OCI-LY3 (cell line): ENCODE measurements around the gene SHC2.

Experiments
- H2AFZ ChIP-seq: fragments of 200-600, 300-600 bp; shearing (Covaris generic); 2 replicates; pipeline ENCODE4 v1.6.0; 2014; ENCODE audit warnings: antibody characterized with exemption, low read depth, low read length
- H3K27ac ChIP-seq: fragments of 200-600, 300-600 bp; sonication (generic); 2 replicates; pipeline ENCODE4 v1.5.1; 2014; ENCODE audit warnings: mild to moderate bottlenecking, low read length, moderate library complexity, mixed read lengths
- H3K27me3 ChIP-seq: fragments of 200-600, 300-600 bp; sonication (generic); 2 replicates; pipeline ENCODE4 v1.6.1; 2014; ENCODE audit warnings: low read depth, low read length, mixed read lengths
- H3K36me3 ChIP-seq: fragments of 200-600, 300-600 bp; sonication (generic); replicated peaks from 2 replicates; pipeline ENCODE3; 2014; ENCODE audit warnings: low read depth, low read length, mixed read lengths
- H3K4me1 ChIP-seq: fragments of 300-600, 200-600 bp; sonication (generic); 2 replicates; pipeline ENCODE4 v1.6.1; 2014; ENCODE audit warnings: low read length, mixed read lengths
- H3K4me2 ChIP-seq: fragments of 200-600, 300-600 bp; sonication (generic); 2 replicates; pipeline ENCODE4 v1.6.1; 2014; ENCODE audit warnings: low read length, mixed read lengths
- H3K4me3 ChIP-seq: fragments of 300-600, 200-600 bp; sonication (generic); 2 replicates; pipeline ENCODE4 v1.5.1; 2014; ENCODE audit warnings: antibody characterized with exemption, mild to moderate bottlenecking, low read length, moderate library complexity
- H3K79me2 ChIP-seq: fragments of 300-600, 200-600 bp; shearing (Covaris generic); 2 replicates; pipeline ENCODE4 v1.6.1; 2014; ENCODE audit warnings: mild to moderate bottlenecking, low read length, mixed read lengths
- H3K9ac ChIP-seq: fragments of 300-600, 200-600 bp; shearing (Covaris generic); 2 replicates; pipeline ENCODE4 v1.6.0; 2014; ENCODE audit warnings: mild to moderate bottlenecking, low read length, moderate library complexity
- H3K9me3 ChIP-seq: fragments of 200-600, 300-600 bp; shearing (Covaris generic); 2 replicates; pipeline ENCODE4 v1.6.1; 2014; ENCODE audit warnings: low read length, mixed read lengths; ENCODE audit not compliant: insufficient read depth
- H4K20me1 ChIP-seq: fragments of 200-600, 300-600 bp; sonication (generic); 2 replicates; pipeline ENCODE4 v1.6.1; 2016; ENCODE audit warnings: low read length, mixed read lengths; ENCODE audit not compliant: insufficient read depth
- CTCF ChIP-seq: fragments of 200-600, 300-600 bp; sonication (generic); IDR thresholded peaks from 2 replicates; pipeline ENCODE4 v1.5.1; 2014; ENCODE audit warnings: antibody characterized with exemption, low read length, low read depth
- EZH2phosphoT487 ChIP-seq: fragments of 200-600 bp; shearing (Covaris generic); IDR thresholded peaks from 2 replicates; pipeline ENCODE4 v1.6.1; 2018; ENCODE audit warnings: antibody characterized with exemption, mixed run types, low read depth

The SHC2 gene

GRCh38 chr19:472005-472858, 11.4 kb upstream of the SHC2 start:
- Histone ChIP-seq H4K20me1 (no peaks in the 10 kb centered on the region), H3K27me3 (no peaks in the 10 kb centered on the region), H3K79me2 (no peaks in the 10 kb centered on the region), H3K4me3 (no peak overlapping the region), H3K4me1 (no peaks in the 10 kb centered on the region), H2AFZ (no peak overlapping the region), H3K9ac (no peak overlapping the region), H3K36me3 (no peaks in the 10 kb centered on the region), H3K4me2 (no peak overlapping the region), H3K9me3 (no peaks in the 10 kb centered on the region), H3K27ac (no peak overlapping the region)
- TF ChIP-seq CTCF (no peak), EZH2phosphoT487 (no peak)

GRCh38 chr19:470701-471100, 9.9 kb upstream of the SHC2 start:
- H3K4me1 ChIP-seq, result no peaks in the 10 kb centered on the region
- H3K9me3 ChIP-seq, result no peaks in the 10 kb centered on the region
- no peak for TF ChIP-seq EZH2phosphoT487
- TF ChIP-seq CTCF, result no peak
- H3K36me3 ChIP-seq, result no peaks in the 10 kb centered on the region
- no peak overlapping the region for H3K27ac ChIP-seq
- H3K4me2 ChIP-seq, result no peak overlapping the region
- no peaks in the 10 kb centered on the region for H3K79me2 ChIP-seq
- H3K4me3 ChIP-seq, result no peak overlapping the region
- no peaks in the 10 kb centered on the region for H4K20me1 ChIP-seq
- H3K9ac ChIP-seq, result no peak overlapping the region
- H2AFZ ChIP-seq, result no peak overlapping the region
- H3K27me3 ChIP-seq, result no peaks in the 10 kb centered on the region

GRCh38 chr19:469833-470232, 9.0 kb upstream of the SHC2 start:
- Histone ChIP-seq H3K4me1 (no peaks in the 10 kb centered on the region), H3K4me2 (no peak overlapping the region), H3K36me3 (no peaks in the 10 kb centered on the region), H3K27ac (no peak overlapping the region), H2AFZ (no peak overlapping the region), H4K20me1 (no peaks in the 10 kb centered on the region), H3K27me3 (no peaks in the 10 kb centered on the region), H3K9me3 (no peaks in the 10 kb centered on the region), H3K4me3 (no peak overlapping the region), H3K79me2 (no peaks in the 10 kb centered on the region), H3K9ac (no peak overlapping the region)
- TF ChIP-seq EZH2phosphoT487, result no peak
- TF ChIP-seq CTCF, result no peak

- Histone ChIP-seq H3K27ac (no peak overlapping the region), H4K20me1 (no peaks in the 10 kb centered on the region), H3K9me3 (no peaks in the 10 kb centered on the region), H3K36me3 (no peaks in the 10 kb centered on the region), H3K79me2 (no peaks in the 10 kb centered on the region), H3K9ac (no peak overlapping the region), H2AFZ (no peak overlapping the region), H3K27me3 (no peaks in the 10 kb centered on the region), H3K4me1 (no peaks in the 10 kb centered on the region), H3K4me3 (no peak overlapping the region), H3K4me2 (no peak overlapping the region)
- TF ChIP-seq EZH2phosphoT487, result no peak
- no peak for TF ChIP-seq CTCF
Observed at GRCh38 chr19:468587-469256, 7.9 kb upstream of the SHC2 start.
